ENCODE data around the gene DISC1.

DNA sequence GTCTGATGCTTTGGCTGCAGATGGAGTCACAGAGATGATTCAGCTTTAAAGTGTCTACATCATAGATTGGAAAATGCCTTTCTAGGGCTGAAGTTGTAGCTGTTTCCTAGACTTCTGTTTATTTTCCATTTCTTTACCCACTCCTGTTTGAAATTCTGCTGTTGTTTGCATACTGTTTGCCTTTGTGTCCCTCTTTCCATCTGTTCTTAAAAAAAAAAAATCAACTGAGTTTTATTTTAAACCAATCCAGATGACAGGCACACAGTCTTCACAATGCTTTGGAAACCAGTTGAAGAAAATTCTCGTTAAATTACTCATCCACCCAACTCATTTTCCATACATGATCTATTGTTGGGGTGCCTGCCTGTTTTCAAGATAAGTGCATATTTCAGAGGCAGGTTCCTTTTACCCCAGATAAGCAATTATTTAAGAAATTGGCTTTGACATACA is 245.9 kb downstream of the DISC1 start:
- TF ChIP-seq, protein P1, sequence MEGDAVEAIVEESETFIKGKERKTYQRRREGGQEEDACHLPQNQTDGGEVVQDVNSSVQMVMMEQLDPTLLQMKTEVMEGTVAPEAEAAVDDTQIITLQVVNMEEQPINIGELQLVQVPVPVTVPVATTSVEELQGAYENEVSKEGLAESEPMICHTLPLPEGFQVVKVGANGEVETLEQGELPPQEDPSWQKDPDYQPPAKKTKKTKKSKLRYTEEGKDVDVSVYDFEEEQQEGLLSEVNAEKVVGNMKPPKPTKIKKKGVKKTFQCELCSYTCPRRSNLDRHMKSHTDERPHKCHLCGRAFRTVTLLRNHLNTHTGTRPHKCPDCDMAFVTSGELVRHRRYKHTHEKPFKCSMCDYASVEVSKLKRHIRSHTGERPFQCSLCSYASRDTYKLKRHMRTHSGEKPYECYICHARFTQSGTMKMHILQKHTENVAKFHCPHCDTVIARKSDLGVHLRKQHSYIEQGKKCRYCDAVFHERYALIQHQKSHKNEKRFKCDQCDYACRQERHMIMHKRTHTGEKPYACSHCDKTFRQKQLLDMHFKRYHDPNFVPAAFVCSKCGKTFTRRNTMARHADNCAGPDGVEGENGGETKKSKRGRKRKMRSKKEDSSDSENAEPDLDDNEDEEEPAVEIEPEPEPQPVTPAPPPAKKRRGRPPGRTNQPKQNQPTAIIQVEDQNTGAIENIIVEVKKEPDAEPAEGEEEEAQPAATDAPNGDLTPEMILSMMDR (IDR thresholded peaks at IDR 0.05; ENCODE audit: insufficient read depth, low read length): no peak
- TF ChIP-seq GABPA (IDR thresholded peaks at IDR 0.05; ENCODE audit: low read depth): no peak

Measured in HL-60 (cell line).